Measurements from ENCODE around the gene MFSD8.
"Not testable (repeated sequence)": the region's sequence is repeated elsewhere in the genome, so short reads cannot be mapped to it uniquely, and the experiment has no call there.

MFSD8 gene

DNA sequence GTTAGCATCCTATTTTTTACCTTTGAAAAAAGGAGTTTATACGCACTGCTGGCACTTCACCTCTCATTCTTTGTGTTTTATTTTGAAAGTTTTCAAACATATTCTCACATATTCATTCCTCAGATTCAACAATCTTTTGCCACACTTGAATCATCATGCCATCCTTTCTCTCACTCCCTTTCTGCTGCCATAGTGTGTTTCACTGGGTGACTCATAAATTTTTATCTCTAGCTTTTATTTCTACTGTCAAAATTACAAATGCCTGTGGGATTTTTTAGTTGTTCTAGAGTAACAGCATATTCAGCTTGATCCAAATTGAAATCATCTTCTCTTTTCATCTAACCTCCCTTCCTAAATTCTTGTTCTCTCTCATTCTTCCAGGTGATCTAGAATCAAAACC, 28.0 kb downstream of the MFSD8 start:
- no peak for DNase-seq (ENCODE audit: low read depth in 2 of 2)

DNA sequence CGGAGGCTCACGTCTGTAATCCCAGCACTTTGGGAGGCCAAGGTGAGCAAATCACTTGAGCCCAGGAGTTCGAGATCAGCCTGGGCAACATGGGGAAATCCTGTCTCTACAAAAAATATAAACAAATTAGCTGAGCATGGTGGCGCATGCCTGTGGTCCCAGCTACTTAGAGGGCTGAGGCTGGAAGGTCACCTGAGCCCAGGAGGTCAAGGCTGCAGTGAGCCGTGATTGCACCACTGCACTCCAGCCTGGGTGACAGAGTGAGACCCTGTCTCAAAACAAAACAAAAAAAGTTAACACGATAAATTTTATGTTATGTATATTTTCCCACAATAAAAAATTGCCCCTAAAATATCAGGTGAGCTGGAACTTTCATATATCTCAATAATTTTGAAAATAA, 33.1 kb downstream of the MFSD8 start:
- not testable (repeated sequence) for DNase-seq (ENCODE audit: low read depth in 2 of 2)

DNA sequence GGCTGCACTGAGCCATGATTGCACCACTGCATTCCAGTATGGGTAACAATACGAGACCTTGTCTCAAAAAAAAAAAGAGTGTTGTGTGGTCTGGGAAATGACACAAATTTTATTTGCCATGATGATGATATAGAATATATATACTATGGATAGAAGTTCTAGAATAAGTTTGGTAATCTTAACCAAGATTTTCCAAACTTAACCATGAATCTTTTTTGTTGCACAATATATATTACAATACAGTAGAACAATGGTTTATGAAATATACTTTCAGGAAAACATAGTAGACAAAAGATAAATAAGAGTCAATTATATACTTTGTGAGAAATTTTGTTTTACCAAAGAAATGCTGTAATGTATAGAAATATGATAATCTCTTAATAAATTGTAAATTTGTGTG, 34.8 kb downstream of the MFSD8 start:
- DNase-seq (ENCODE audit: low read depth in 2 of 2), result no peak

DNA sequence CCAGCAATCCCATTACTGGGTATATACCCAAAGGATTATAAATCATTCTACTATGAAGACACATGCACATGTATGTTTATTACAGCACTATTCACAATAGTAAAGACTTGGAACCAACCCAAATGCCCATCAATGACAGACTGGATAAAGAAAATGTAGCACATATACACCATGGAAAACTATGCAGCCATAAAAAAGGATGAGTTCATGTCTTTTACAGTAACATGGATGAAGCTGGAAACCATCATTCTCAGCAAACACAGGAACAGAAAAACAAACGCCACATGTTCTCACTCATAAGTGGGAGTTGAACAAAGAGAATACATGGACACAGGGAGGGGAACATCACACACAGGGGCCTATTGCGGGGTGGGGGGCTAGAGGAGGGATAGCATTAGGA, 39.3 kb downstream of the MFSD8 start:
- not testable (repeated sequence) for DNase-seq (ENCODE audit: low read depth in 2 of 2)

DNA sequence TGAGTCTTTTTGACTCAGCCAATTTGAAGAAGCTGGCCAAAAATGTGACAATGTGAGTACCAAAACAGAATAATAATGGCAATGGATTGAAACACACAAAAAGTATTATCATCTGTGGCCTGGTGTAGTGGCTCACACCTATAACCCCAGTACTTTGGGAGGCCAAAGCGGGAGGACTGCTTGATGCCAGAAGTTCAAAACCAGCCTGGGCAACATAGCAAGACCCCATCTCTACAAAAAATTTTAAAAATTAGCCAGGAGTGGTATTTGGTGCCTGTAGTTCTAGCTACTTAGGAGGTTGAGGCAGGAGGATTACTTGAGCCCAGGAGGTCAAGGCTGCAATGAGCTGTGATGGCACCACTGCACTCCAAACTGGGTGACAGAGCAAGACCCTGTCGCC, 42.7 kb downstream of the MFSD8 start:
- no peak for DNase-seq (ENCODE audit: low read depth in 2 of 2)

DNA sequence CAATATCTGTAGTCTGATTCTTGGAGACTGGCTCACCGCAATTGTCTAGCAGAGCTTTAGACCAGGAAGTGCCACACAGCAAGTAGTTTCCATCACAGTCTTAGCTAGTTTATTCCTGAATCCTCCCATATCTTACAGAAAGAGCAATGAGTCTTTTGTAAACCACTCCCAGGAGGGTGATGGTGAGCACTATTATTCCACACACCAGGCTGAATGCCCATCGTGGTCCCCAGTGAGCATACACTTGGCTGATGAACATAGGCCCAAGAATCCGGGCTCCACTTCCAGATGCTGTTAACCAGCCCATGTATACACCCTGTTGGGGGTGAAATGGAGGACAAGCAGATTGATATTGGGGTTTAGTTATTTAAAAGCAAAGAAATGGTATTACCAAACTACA, 44.5 kb downstream of the MFSD8 start:
- DNase-seq (ENCODE audit: low read depth in 2 of 2), result no peak

DNA sequence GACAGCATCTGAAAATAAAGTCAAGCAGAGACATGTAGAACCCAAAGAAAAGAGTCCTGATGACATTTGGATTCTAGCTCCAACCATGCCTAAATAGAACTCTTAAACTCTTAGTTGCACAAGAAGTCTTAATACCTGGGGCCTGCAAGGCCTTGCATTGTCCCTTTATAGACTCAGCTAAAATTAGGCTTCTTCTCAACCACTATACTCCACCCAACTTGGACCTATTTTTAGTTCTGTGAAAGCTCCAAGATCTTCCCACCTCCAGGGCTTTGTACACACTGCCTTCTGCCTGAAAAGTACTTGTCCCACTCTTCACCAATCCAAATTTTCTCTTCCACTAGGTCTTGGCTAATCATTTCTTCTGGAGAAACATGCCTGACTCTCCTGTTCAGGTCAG, 47.8 kb downstream of the MFSD8 start:
- no peak for DNase-seq (ENCODE audit: low read depth in 2 of 2)

DNA sequence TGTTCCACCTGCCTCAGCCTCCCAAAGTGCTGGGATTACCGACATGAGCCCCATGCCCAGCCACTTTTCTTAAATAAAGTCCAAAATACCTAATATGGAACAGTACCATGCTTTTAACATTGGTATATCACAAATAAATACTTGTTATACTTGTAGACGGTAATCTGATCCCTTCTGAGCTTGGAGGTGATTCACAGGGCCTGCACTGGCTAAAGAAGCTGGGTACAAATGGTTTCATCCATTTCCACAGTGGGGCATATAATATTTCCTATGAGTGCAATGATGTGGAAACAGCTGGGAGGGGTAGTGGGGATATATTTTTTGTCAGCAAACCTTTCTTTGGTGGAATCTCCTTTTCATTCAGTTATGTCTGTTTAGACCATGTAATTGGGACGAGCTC, 48.5 kb downstream of the MFSD8 start:
- DNase-seq (ENCODE audit: low read depth in 2 of 2), result no peak

DNA sequence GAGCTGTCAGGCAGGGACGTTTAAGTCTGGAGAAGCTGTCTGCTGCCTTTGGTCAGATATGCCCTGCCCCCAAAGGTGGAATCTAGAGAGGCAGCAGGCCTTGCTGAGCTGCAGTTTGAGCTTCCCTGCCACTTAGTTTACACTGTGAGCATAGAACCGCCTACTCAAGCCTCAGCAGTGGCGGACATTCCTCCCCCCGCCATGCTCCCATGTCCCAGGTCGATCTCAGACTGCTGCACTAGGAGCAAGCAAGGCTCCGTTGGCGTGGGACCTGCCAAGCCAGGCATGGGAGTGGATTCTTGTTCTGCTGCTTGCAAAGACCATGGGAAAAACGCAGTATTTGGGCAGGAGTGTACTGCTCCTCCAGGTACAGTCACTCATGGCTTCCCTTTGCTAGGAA, 59.9 kb downstream of the MFSD8 start:
- DNase-seq (ENCODE audit: low read depth in 2 of 2), result no peak

DNA sequence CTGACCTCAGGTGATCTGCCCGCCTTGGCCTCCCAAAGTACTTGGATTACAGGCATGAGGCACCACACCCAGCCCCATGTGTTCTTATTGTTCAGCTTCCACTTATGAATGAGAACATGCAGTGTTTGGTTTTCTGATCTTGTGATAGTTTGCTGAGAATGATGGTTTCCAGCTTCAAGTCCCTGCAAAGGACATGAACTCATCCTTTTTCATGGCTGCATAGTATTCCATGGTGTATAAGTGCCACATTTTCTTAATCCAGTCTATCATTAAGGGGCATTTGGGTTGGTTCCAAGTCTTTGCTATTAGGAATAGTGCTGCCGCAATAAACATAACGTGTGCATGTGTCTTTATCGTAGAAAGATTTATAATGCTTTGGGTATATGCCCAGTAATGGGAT, 65.3 kb downstream of the MFSD8 start:
- not testable (repeated sequence) for DNase-seq (ENCODE audit: low read depth in 2 of 2)

DNA sequence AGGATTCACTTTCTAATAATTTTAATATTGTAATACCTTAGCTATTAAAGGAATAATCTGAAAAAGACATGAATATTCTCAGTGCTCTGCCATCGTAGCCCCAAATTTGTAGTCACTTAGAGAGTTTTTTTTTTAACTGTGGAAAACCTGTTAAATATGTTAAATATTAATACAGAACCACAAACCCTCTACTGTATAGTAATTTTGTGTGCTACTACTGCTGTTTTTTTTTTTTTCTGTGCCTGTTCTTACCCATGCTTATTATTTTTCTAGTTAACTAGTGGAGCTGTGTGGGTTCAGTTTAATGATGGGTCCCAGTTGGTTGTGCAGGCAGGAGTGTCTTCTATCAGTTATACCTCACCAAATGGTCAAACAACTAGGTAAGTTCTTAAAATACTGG, 68.4 kb downstream of the MFSD8 start:
- no peak for DNase-seq (ENCODE audit: low read depth in 2 of 2)

DNA sequence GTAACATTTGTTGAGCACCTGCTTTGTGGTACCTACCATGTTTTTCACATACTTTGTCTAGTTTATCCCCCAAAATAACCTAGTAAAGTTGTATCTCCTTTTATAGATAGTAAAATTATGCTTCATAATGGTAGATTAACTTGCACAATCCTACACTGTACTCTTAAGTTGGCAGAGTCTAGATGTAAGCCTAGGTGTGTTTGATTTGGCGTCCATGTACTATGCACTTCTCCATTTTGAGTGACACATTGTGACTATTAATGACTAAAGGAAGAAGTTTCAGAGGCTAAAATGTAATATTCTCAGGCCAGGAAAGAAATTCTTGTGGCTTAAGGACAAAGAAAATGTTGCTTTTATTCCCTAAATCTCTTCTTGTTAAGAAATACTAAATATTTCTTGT, 68.9 kb downstream of the MFSD8 start:
- DNase-seq (ENCODE audit: low read depth in 2 of 2), result no peak

DNA sequence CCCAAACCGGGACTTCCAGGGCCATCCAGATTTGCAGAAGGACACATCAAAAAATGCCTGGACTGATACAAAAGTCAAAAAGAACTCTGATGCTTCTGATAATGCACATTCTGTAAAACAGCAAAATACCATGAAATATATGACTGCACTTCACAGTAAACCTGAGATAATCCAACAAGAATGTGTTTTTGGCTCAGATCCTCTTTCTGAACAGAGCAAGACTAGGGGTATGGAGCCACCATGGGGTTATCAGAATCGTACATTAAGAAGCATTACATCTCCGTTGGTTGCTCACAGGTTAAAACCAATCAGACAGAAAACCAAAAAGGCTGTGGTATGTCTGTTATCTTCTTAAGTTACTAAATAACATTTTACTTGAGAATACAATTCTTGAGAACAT, 75.1 kb downstream of the MFSD8 start:
- DNase-seq (ENCODE audit: low read depth in 2 of 2), result no peak

DNA sequence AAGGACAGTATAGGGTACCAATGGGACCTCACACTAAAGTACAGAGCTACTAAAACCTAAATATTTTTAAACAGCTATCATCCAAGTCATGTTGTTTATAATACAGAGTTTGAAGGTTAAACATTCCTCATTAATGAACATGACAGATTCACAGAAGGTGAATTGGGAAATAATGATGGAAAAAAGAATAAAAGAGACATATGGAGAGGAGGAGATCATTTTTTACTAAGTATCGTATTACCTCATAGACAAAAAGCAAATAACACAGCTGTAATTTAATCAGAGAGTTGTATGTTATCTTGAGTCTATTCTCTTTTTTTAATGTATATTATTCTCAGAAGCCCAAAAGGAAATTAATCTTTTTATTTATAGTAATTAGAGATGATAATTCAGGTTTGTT, 76.4 kb downstream of the MFSD8 start:
- DNase-seq (ENCODE audit: low read depth in 2 of 2), result no peak

DNA sequence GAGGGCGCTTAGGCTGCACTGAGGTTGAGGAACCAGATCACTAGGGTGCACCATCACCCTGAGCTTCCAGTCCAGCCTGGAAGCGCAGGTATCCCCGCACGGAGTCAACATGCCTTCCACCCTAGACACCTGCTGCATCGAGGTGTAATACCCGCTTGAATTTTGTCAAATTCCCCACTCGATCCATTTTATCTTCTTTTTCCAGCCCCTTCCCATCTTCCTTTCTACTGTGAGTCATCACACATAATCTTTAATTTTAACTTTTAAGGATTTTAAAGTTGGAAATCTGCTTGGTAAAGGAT, 83.5 kb downstream of the MFSD8 start:
- no peak for DNase-seq (ENCODE audit: low read depth in 2 of 2)

DNA sequence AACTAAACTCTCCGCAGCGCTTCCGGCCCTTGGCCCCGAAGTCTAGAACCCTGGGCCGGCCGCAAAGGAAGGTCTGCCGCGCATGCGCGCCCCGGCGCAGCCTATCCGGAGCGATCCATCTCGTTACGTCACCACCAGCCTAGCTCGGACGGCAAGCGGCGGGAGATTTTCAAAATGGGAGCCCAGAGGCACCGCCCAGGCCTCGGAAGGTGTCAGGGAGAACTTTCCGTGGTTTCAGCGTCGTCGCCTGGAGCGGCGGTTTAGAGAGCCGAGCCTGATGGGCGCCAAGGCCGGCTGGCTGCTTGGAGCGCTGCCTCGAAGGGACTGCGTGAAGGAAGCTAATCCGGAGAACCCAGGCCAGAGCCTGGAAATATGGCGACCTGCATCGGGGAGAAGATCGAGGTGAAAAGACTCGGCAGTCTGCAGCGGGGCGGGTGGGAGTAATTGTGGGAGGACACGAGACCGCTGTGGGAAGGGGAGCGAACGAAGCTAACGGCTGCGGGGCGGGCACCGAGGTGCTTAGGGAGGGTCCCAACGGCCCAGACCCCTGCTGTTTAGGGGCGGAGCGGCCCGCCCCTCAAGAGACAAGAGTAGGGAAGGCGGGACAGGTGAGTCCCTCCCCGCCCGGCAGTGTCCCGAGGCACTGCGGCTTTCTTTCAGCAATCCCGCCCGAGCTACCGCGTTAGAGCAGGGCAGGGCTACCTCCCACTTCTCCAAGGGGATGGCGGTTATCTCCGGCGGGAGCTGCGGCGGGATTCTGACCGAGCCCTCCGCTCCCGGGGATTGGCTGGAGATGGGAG, 84.0 kb downstream of the MFSD8 start, which contains the start of gene PLK4:
TSS of gene PLK4 (plus strand) at position 131 of the 800 bp plus-strand sequence. CDS start at position 373, 242 bp downstream.
- peak; percentile 85 to 89 for DNase-seq (ENCODE audit: low read depth in 2 of 2)

DNA sequence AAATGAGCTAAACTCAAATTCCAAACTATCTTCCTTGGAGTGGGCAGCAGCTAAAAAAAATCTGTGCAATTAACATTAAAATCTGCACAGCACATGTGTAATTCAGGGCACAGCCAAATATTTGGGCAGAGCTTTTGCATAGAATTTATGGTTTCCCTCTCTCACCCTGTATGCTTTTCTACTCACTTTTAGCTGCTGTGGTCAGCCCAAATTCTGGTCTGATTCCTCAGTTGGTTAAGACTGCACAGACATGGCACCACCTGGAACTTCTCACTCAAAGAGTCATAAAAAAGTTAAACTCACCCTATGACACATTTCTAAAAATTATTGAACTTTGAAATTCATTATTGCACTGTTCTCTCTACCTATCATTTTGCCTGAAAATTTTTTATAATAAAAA, 89.2 kb downstream of the MFSD8 start:
- no peak for DNase-seq (ENCODE audit: low read depth in 2 of 2)

DNA sequence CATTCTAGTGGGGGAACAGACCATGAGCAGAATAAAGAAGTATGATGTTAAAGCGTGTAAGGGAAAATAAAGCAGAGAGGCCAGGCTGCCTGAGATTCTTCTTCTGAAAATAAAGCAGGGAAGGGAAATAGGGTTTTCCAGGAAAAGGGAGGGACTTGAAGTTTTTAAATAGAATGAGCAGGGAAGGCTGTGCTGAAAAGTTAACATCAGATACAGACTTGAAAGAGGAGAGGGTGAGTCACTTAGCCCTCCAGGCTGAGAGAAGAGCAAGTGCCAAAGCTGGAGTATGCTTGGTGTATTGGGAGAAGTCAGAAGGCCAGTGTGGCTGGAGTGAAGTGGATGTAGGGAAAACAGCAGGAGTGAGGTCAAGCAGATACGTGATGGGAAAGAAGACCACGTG, 94.3 kb downstream of the MFSD8 start:
- peak; percentile 24 to 36 for DNase-seq (ENCODE audit: low read depth in 2 of 2)

DNA sequence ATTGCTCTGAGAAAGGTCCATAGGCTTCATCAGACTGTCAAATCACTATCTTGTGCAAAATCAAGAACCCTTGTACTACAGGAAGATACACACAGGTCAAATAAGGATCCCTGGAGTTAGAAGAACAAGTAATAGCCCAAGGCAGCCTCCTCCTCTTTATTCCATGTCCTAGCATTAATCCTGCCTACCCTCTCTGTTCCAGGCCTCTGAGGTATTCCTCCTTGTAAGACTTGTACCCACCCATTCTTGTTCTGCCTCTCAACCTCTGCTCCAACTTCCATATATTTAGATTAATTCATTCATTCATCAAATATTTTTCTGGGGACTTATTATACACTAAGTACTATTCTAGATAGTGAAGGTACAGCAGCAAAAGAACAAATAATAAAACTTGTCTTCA, 94.7 kb downstream of the MFSD8 start:
- no peak for DNase-seq (ENCODE audit: low read depth in 2 of 2)

DNA sequence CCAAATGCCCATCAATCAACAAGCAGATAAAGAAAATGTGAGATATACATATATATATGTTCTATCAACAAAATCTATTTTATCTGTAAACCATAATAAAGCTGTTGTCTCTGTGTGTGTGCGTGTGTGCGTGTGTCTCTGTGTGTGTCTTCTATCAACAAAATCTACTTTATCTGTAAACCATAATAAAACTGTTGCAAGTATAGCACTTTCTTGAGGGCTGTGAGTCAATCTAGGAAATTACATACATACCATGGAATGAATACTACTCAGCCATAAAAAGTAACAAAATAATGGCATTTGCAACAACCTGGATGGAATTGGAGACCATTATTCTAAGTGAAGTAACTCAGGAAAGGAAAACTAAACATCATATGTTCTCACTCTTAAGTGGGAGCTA, 96.8 kb downstream of the MFSD8 start:
- DNase-seq (ENCODE audit: low read depth in 2 of 2), result no peak

Data from fibroblast of skin of left biceps (primary cell).